ENCODE data around the gene ADRA2A.

The ADRA2A gene

GRCh38 chr10:111076682-111077478 is at the start of gene ADRA2A:
TSS of gene ADRA2A (plus strand) at chr10:111077029. CDS start at chr10:111077997, 968 bp downstream.
- in situ Hi-C loops (cut with MboI; ENCODE audit: low sequenced_read_pairs), result no loop called here

GRCh38 chr10:111030042-111030750 is 46.6 kb upstream of the ADRA2A start:
- in situ Hi-C loops (cut with MboI; ENCODE audit: low sequenced_read_pairs), result no loop called here

- in situ Hi-C loops (cut with MboI; ENCODE audit: low sequenced_read_pairs), result no loop called here
These were observed 42.1 kb upstream of the ADRA2A start for GRCh38 chr10:111034598-111035310.

GRCh38 chr10:111035542-111035941 is 41.3 kb upstream of the ADRA2A start:
- in situ Hi-C loops (cut with MboI; ENCODE audit: low sequenced_read_pairs), result no loop called here

- in situ Hi-C loops (cut with MboI; ENCODE audit: low sequenced_read_pairs), result no loop called here
These were observed 39.0 kb upstream of the ADRA2A start for GRCh38 chr10:111037858-111038257.

GRCh38 chr10:111039522-111039921 is 37.3 kb upstream of the ADRA2A start:
- in situ Hi-C loops (cut with MboI; ENCODE audit: low sequenced_read_pairs), result no loop called here

GRCh38 chr10:111057006-111057405 is 19.8 kb upstream of the ADRA2A start:
- in situ Hi-C loops (cut with MboI; ENCODE audit: low sequenced_read_pairs), result no loop called here

- in situ Hi-C loops (cut with MboI; ENCODE audit: low sequenced_read_pairs), result no loop called here
These were observed 13.4 kb upstream of the ADRA2A start for GRCh38 chr10:111063471-111063870.

GRCh38 chr10:111072232-111072631 is 4.6 kb upstream of the ADRA2A start:
- in situ Hi-C loops (cut with MboI; ENCODE audit: low sequenced_read_pairs), result no loop called here

- in situ Hi-C loops (cut with MboI; ENCODE audit: low sequenced_read_pairs), result no loop called here
These were observed 1.1 kb upstream of the ADRA2A start for GRCh38 chr10:111075577-111076185.

GRCh38 chr10:111076191-111076681 is 593 bp upstream of the ADRA2A start:
- in situ Hi-C loops (cut with MboI; ENCODE audit: low sequenced_read_pairs), result no loop called here

- in situ Hi-C loops (cut with MboI; ENCODE audit: low sequenced_read_pairs), result no loop called here
These were observed 603 bp downstream of the ADRA2A start for GRCh38 chr10:111077479-111077784.

GRCh38 chr10:111077785-111078504 is 1.1 kb downstream of the ADRA2A start:
- in situ Hi-C loops (cut with MboI; ENCODE audit: low sequenced_read_pairs), result no loop called here

GRCh38 chr10:111078505-111079185 is 1.8 kb downstream of the ADRA2A start:
- in situ Hi-C loops (cut with MboI; ENCODE audit: low sequenced_read_pairs), result no loop called here

- in situ Hi-C loops (cut with MboI; ENCODE audit: low sequenced_read_pairs), result no loop called here
These were observed 2.5 kb downstream of the ADRA2A start for GRCh38 chr10:111079241-111079760.

GRCh38 chr10:111079781-111080180 is 3.0 kb downstream of the ADRA2A start:
- in situ Hi-C loops (cut with MboI; ENCODE audit: low sequenced_read_pairs), result no loop called here

GRCh38 chr10:111080224-111080623 is 3.4 kb downstream of the ADRA2A start:
- in situ Hi-C loops (cut with MboI; ENCODE audit: low sequenced_read_pairs), result no loop called here

GRCh38 chr10:111081595-111081994 is 4.8 kb downstream of the ADRA2A start:
- in situ Hi-C loops (cut with MboI; ENCODE audit: low sequenced_read_pairs), result no loop called here

- in situ Hi-C loops (cut with MboI; ENCODE audit: low sequenced_read_pairs), result no loop called here
These were observed 5.5 kb downstream of the ADRA2A start for GRCh38 chr10:111082102-111082975.

All from HL-60/S4 treated with phorbol 12-myristate 13-acetate at 8.2 ng/mL for 4 days and 3 days (cell line).